ENCODE data around the gene ZBTB32. TPM values are rescaled to one million over a fixed set of nuclear protein-coding genes. Genes with fewer than 3 reads are reported as not detected.

ZBTB32 gene
- total RNA-seq, 1 experiment from 2014 or later = not detected

DNA sequence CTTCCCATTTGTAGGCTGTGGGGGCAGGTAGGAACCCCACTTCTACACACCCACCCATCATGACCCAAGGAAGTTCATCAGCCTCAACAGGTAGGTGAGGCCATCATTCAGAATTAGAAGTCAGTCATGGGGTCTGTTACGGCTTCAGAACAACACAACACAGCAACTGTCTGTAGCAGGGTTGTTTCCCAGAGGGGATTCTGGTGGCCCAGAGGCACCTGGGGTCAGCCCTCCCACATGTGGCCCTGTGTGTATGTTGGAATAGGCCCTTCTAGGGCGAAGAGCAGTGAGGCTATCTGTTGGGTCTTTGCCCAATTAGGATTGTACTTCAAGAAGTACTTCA, 34.5 kb downstream of the ZBTB32 start:
- ChIA-PET POLR2A (interaction anchor here (1.0 kb wide), 1 partner anchor 9 kb away, joined by 5 read pairs; the partner anchor contains the start of gene LIN37), CTCF (no interaction called here)
- Histone ChIP-seq H3K36me3 (ENCODE audit: control insufficient read depth, insufficient read depth, low read length) (peaks cover 3% of the 10 kb centered on the region; the same call in 1 of the 2 replicates), H3K4me3 (ENCODE audit: low read depth in 2 of 2, low read length in 2 of 2) (no peak overlapping the region), H3K27ac (ENCODE audit: low read length) (no peak overlapping the region; the same call in 1 of the 2 replicates), H3K9me3 (ENCODE audit: control insufficient read depth, insufficient read depth, low read depth, low read length) (no peaks in the 10 kb centered on the region), H3K4me1 (ENCODE audit: control insufficient read depth, insufficient read depth, low read length) (peaks cover 12% of the 10 kb centered on the region), H3K27me3 (ENCODE audit: control insufficient read depth, insufficient read depth, low read length) (no peaks in the 10 kb centered on the region)
- in situ Hi-C loops (cut with HindIII; ENCODE audit: low pct_unique_long_range_greater_than_20kb, low sequenced_read_pairs) = no loop called here
- BruUV-seq (replicated peaks) = no TSS peak
- no peak for DNase-seq (ENCODE audit: low read depth, low spot score)
- TF ChIP-seq TCF7L2 (IDR thresholded peaks at IDR 0.05; ENCODE audit: low read depth, low read length) (no peak), POLR2AphosphoS5 (IDR thresholded peaks at IDR 0.05; ENCODE audit: low read depth, low read length) (no peak)
- TF ChIP-seq, protein P1, sequence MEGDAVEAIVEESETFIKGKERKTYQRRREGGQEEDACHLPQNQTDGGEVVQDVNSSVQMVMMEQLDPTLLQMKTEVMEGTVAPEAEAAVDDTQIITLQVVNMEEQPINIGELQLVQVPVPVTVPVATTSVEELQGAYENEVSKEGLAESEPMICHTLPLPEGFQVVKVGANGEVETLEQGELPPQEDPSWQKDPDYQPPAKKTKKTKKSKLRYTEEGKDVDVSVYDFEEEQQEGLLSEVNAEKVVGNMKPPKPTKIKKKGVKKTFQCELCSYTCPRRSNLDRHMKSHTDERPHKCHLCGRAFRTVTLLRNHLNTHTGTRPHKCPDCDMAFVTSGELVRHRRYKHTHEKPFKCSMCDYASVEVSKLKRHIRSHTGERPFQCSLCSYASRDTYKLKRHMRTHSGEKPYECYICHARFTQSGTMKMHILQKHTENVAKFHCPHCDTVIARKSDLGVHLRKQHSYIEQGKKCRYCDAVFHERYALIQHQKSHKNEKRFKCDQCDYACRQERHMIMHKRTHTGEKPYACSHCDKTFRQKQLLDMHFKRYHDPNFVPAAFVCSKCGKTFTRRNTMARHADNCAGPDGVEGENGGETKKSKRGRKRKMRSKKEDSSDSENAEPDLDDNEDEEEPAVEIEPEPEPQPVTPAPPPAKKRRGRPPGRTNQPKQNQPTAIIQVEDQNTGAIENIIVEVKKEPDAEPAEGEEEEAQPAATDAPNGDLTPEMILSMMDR (IDR thresholded peaks at IDR 0.05) = no peak
- intact Hi-C loops (cut with micrococcal nuclease; ENCODE audit: unreplicated experiment) = no loop called here
- no peak for ATAC-seq

DNA sequence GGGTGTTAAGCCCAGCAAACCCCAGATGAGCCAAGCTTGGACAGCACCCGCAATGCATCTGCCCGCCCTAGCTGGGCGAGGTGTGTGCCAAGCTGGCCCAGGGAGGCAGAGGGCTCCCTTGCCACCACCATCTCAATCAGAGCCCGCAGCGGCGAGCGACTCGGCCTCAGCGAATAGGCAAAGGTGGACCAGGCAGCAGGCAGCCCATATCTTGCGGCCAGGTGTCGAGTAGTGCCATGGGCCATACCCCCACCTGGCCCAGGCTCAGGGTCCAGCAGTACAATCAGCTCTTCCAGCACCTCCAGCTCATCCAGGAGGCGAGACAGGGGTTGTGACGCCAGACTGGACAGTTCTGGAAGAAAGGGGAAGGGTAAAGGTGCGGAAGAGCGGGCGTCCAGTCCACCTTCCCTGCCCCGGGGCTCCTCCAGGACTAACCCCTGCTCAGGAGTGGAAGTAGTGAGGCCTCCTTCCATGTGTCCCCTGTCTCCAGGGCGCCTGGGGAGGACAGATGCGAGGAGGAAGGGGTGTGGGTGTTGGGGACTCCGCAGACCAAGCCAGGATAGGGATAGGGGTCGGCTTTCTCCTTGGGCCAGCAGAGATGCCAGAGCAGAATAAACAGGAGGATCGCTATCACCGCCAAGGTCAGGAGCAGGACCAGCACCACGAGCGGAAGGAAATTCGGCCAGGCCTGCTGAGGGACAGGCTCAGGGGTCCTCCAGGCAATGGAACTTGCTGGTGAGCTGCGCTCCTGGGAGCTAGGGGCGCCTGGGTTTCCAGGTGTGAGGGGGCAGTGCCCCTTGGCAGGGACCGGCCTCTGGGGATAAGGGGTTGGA, 35.1 kb downstream of the ZBTB32 start:
- Histone ChIP-seq H3K36me3 (ENCODE audit: control insufficient read depth, insufficient read depth, low read length) (peaks cover 3% of the 10 kb centered on the region; the same call in 1 of the 2 replicates), H3K9me3 (ENCODE audit: control insufficient read depth, insufficient read depth, low read depth, low read length) (no peaks in the 10 kb centered on the region), H3K4me3 (ENCODE audit: low read depth in 2 of 2, low read length in 2 of 2) (peak overlapping the region; percentile 67 to 79), H3K27me3 (ENCODE audit: control insufficient read depth, insufficient read depth, low read length) (no peaks in the 10 kb centered on the region), H3K4me1 (ENCODE audit: control insufficient read depth, insufficient read depth, low read length) (peaks cover 18% of the 10 kb centered on the region), H3K27ac (ENCODE audit: low read length) (peak overlapping the region; percentile 78; the same call in 1 of the 2 replicates)
- BruUV-seq (replicated peaks) = no TSS peak
- intact Hi-C loops (cut with micrococcal nuclease; ENCODE audit: unreplicated experiment) = no loop called here
- ATAC-seq (no peak; the same call in 1 of the 2 replicates), DNase-seq (ENCODE audit: low read depth, low spot score) (no peak)
- TF ChIP-seq, protein P1 (IDR thresholded peaks at IDR 0.05) = no peak
- TF ChIP-seq TCF7L2 (IDR thresholded peaks at IDR 0.05; ENCODE audit: low read depth, low read length) = no peak
- TF ChIP-seq SIN3A (IDR thresholded peaks at IDR 0.05; ENCODE audit: borderline replicate concordance, insufficient read depth, low read depth, low read length) = no peak
- TF ChIP-seq POLR2AphosphoS5 (IDR thresholded peaks at IDR 0.05; ENCODE audit: low read depth, low read length) = no peak; the same call in 1 of the 2 replicates
- TF ChIP-seq, protein P2, sequence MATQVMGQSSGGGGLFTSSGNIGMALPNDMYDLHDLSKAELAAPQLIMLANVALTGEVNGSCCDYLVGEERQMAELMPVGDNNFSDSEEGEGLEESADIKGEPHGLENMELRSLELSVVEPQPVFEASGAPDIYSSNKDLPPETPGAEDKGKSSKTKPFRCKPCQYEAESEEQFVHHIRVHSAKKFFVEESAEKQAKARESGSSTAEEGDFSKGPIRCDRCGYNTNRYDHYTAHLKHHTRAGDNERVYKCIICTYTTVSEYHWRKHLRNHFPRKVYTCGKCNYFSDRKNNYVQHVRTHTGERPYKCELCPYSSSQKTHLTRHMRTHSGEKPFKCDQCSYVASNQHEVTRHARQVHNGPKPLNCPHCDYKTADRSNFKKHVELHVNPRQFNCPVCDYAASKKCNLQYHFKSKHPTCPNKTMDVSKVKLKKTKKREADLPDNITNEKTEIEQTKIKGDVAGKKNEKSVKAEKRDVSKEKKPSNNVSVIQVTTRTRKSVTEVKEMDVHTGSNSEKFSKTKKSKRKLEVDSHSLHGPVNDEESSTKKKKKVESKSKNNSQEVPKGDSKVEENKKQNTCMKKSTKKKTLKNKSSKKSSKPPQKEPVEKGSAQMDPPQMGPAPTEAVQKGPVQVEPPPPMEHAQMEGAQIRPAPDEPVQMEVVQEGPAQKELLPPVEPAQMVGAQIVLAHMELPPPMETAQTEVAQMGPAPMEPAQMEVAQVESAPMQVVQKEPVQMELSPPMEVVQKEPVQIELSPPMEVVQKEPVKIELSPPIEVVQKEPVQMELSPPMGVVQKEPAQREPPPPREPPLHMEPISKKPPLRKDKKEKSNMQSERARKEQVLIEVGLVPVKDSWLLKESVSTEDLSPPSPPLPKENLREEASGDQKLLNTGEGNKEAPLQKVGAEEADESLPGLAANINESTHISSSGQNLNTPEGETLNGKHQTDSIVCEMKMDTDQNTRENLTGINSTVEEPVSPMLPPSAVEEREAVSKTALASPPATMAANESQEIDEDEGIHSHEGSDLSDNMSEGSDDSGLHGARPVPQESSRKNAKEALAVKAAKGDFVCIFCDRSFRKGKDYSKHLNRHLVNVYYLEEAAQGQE (IDR thresholded peaks at IDR 0.05; ENCODE audit: insufficient read depth in 1 of 2, low read depth in 2 of 2, low read length in 1 of 2) = no peak
- in situ Hi-C loops (cut with HindIII; ENCODE audit: low pct_unique_long_range_greater_than_20kb, low sequenced_read_pairs) = no loop called here
- CTCF ChIA-PET = no interaction called here
- POLR2A ChIA-PET = interaction anchor here (1.0 kb wide), 1 partner anchor 8 kb away, joined by 5 read pairs; the partner anchor contains the start of gene LIN37
